ENCODE measurements around the gene TRIP6.
"Not testable (repeated sequence)": the region's sequence is repeated elsewhere in the genome, so short reads cannot be mapped to it uniquely, and the experiment has no call there.

Gene TRIP6

DNA sequence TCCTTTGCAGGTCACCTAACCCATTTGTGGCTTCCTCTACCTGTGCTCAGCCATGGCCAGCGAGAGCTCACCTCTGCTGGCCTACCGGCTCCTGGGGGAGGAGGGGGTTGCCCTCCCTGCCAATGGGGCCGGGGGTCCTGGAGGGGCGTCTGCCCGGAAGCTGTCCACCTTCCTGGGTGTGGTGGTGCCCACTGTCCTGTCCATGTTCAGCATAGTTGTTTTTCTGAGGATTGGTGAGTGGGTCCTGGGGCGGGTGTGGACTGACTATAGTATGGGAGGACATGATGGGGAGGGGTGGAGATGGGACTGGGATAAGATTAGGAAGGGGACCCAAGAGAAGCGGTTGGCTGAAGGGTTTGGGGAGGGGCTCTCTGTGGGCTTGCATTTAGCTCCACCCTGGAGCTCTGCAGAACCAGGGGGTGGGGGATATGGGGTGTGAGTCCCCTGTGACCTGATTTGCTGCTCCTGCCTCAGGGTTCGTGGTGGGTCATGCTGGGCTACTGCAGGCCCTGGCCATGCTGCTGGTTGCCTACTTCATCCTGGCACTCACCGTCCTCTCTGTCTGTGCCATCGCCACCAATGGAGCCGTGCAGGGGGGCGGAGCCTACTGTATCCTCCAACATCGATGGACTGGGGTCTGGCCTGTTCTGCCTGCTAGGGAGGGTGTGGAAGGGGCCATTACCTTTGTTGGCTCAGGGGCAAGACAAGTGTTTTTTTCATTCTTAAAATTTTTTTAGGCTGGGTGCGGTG is 12.9 kb upstream of the TRIP6 start:
- Histone ChIP-seq H3K36me3 (replicated peaks) (no peaks in the 10 kb centered on the region), H3K4me3 (no peak overlapping the region), H3K9me3 (no peaks in the 10 kb centered on the region), H3K4me1 (peaks cover 3% of the 10 kb centered on the region), H3K27me3 (ENCODE audit: low read depth) (no peaks in the 10 kb centered on the region)
- in situ Hi-C loops (cut with MboI; ENCODE audit: low sequenced_read_pairs), result loop anchor here (5.0 to 10.0 kb wide), 2 partner anchors 147 to 380 kb away; partner anchors contain the start of genes POP7 and TSC22D4
- no peak for DNase-seq (ENCODE audit: low spot score in 2 of 2)

DNA sequence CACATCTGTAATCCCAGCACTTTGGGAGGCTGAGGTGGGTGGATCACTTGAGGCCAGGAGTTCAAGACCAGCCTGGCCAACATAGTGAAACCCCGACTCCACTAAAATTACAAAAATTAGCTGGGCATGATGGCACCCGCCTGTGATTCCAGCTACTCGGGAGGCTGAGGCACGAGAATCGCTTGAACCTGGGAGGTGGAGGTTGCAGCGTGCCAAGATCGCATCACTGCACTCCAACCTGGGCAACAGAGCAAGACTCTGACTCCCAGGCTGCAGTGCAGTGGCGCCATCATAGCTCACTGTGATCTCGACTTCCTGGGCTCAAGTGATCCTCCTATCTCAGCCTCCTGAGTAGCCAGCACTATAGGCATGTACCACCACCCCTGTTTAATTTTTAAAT is 12.3 kb upstream of the TRIP6 start:
- in situ Hi-C loops (cut with MboI; ENCODE audit: low sequenced_read_pairs), result loop anchor here (5.0 to 10.0 kb wide), 2 partner anchors 148 to 380 kb away; partner anchors contain the start of genes POP7 and TSC22D4
- H3K4me3 ChIP-seq, H3K4me1 ChIP-seq: not testable (repeated sequence)

GRCh38 chr7:100855515-100855914 is 11.7 kb upstream of the TRIP6 start:
- H3K36me3 ChIP-seq (replicated peaks), result no peaks in the 10 kb centered on the region
- in situ Hi-C loops (cut with MboI; ENCODE audit: low sequenced_read_pairs), result loop anchor here (10.0 kb wide), 1 partner anchor 381 kb away; the partner anchor contains the start of gene TSC22D4

More for the DNA sequence above, 12.3 kb upstream of the TRIP6 start:
- H3K9me3 ChIP-seq; DNase-seq (ENCODE audit: low spot score in 2 of 2); H3K36me3 ChIP-seq (replicated peaks); H3K27me3 ChIP-seq (ENCODE audit: low read depth): not testable (repeated sequence)

DNA sequence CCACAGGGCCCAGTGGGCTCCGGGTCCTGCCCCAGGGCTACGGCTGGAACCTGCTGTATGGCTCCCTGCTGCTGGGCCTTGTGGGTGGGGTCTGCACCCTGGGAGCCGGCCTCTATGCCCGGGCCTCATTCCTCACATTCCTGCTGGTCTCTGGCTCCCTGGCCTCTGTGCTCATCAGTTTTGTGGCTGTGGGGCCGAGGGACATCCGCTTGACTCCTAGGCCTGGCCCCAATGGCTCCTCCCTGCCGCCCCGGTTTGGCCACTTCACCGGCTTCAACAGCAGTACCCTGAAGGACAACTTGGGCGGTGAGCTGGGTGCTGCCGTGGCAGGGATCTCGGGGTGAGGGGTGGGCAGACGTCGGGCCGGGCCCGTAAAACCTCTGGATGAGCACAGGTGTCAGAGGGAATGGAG is 10.3 kb upstream of the TRIP6 start:
- H3K9me3 ChIP-seq, result no peaks in the 10 kb centered on the region
- peaks cover under 1% of the 10 kb centered on the region for H3K4me1 ChIP-seq
- no peaks in the 10 kb centered on the region for H3K36me3 ChIP-seq (replicated peaks)
- no peaks in the 10 kb centered on the region for H3K27me3 ChIP-seq (ENCODE audit: low read depth)
- no peak overlapping the region for H3K4me3 ChIP-seq
- in situ Hi-C loops (cut with MboI; ENCODE audit: low sequenced_read_pairs), result loop anchor here (10.0 kb wide), 1 partner anchor 382 kb away; the partner anchor contains the start of gene TSC22D4
- DNase-seq (ENCODE audit: low spot score in 2 of 2), result no peak

More at GRCh38 chr7:100855515-100855914, 11.7 kb upstream of the TRIP6 start:
- Histone ChIP-seq H3K9me3 (no peaks in the 10 kb centered on the region), H3K27me3 (ENCODE audit: low read depth) (no peaks in the 10 kb centered on the region), H3K4me1 (peaks cover 3% of the 10 kb centered on the region), H3K4me3 (no peak overlapping the region)
- DNase-seq (ENCODE audit: low spot score in 2 of 2), result no peak

GRCh38 chr7:100859856-100860255 is 7.3 kb upstream of the TRIP6 start:
- no peak for DNase-seq (ENCODE audit: low spot score in 2 of 2)
- H3K27me3 ChIP-seq (ENCODE audit: low read depth), result no peaks in the 10 kb centered on the region
- H3K4me1 ChIP-seq, result no peaks in the 10 kb centered on the region
- in situ Hi-C loops (cut with MboI; ENCODE audit: low sequenced_read_pairs), result loop anchor here (10.0 kb wide), 1 partner anchor 385 kb away; the partner anchor contains the start of gene TSC22D4
- H3K4me3 ChIP-seq, result no peak overlapping the region
- no peaks in the 10 kb centered on the region for H3K9me3 ChIP-seq
- H3K36me3 ChIP-seq (replicated peaks), result no peaks in the 10 kb centered on the region

DNA sequence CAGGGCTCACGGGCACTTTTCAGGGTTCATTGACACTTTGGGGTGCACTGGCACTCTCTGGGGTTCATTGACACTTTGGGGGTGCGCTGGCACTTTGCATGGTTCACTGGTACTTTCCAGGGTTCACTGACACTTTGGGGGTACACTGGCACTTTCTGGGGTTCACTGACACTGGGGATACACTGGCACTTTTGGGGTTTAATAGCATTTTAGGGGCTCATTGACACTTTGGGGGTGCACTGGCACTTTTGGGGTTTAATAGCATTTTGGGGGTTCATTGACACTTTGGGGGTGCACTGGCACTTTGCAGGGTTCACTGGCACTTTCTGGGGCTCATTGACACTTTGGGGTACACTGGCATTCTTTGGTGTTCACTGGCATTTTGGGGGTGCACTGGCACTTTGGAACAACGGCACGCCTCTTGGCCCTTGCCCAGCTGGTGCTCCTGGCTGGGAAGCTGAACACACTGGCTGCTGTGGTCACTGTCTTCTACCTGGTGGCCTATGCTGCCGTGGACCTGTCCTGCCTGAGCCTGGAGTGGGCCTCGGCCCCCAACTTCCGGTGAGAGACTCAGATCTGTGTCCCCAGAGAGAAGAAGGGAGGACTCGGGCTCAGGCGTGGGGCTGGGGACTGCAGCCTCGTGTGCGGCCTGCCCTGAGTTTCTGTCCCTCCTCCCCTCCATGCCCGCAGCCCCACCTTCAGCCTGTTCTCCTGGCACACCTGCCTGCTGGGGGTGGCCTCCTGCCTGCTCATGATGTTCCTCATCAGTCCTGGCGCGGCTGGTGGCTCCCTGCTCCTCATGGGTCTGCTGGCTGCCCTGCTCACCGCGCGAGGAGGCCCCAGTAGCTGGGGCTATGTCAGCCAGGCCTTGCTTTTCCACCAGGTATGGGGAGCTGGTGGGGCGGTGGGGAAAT is 6.2 kb upstream of the TRIP6 start:
- no peaks in the 10 kb centered on the region for H3K27me3 ChIP-seq (ENCODE audit: low read depth)
- no peaks in the 10 kb centered on the region for H3K36me3 ChIP-seq (replicated peaks)
- in situ Hi-C loops (cut with MboI; ENCODE audit: low sequenced_read_pairs), result no loop called here
- H3K9me3 ChIP-seq, result no peaks in the 10 kb centered on the region
- DNase-seq (ENCODE audit: low spot score in 2 of 2), result no peak
- H3K4me3 ChIP-seq, result no peak overlapping the region
- H3K4me1 ChIP-seq, result no peaks in the 10 kb centered on the region

DNA sequence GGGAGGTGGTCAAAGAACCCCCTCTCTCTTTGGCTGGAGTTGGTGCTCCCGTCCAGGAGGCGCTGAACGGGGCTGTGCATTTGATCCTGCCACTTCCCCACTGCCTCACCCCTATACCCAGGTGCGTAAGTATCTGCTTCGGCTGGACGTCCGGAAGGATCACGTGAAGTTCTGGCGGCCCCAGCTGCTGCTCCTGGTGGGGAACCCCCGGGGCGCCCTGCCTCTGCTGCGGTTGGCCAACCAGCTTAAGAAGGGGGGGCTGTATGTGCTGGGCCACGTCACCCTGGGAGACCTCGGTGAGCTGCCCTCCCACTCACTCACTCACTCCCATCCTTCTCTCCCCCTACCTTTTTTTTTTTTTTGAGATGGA is 5.6 kb upstream of the TRIP6 start:
- Histone ChIP-seq H3K4me1 (peaks cover 1% of the 10 kb centered on the region), H3K36me3 (replicated peaks) (no peaks in the 10 kb centered on the region), H3K9me3 (no peaks in the 10 kb centered on the region), H3K4me3 (no peak overlapping the region), H3K27me3 (ENCODE audit: low read depth) (no peaks in the 10 kb centered on the region)
- in situ Hi-C loops (cut with MboI; ENCODE audit: low sequenced_read_pairs), result no loop called here
- DNase-seq (ENCODE audit: low spot score in 2 of 2), result no peak

- Histone ChIP-seq H3K4me1 (peaks cover 8% of the 10 kb centered on the region), H3K27me3 (ENCODE audit: low read depth) (no peaks in the 10 kb centered on the region), H3K9me3 (no peaks in the 10 kb centered on the region), H3K36me3 (replicated peaks) (peaks cover 2% of the 10 kb centered on the region; the same call in 1 of the 2 replicates), H3K4me3 (no peak overlapping the region)
- in situ Hi-C loops (cut with MboI; ENCODE audit: low sequenced_read_pairs), result no loop called here
- no peak for DNase-seq (ENCODE audit: low spot score in 2 of 2)
These were observed 3.7 kb upstream of the TRIP6 start for GRCh38 chr7:100863406-100863950.

DNA sequence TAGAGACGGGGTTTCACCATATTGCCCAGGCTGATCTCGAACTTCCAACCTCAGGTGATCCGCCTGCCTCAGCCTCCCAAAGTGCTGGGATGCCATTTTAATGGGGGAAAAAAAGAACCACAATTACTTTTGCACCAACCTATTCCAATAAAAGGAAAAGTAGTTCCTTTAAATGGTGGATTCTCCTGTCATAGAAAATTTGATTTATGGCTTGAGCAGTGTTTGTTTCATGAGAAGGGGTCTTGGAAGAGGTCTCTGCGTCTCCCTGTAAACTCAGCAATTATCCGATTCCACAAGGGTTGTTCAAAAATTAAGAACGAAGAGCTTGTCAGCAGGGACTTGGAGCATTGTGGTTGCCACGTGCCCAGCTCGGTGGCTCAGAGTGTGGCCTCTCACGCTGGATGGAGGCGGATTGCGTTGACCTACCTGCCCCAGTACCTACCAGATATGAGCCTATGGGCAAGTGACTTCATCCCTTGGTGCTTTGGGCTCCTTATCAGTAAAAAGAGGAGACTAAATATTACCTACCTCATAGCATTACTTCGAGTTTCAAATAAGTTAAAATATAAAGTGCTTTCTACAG is 2.8 kb upstream of the TRIP6 start:
- DNase-seq (ENCODE audit: low spot score in 2 of 2), result no peak
- Histone ChIP-seq H3K36me3 (replicated peaks) (peaks cover 11% of the 10 kb centered on the region), H3K9me3 (no peaks in the 10 kb centered on the region), H3K4me3 (no peak overlapping the region), H3K4me1 (peaks cover 9% of the 10 kb centered on the region), H3K27me3 (ENCODE audit: low read depth) (no peaks in the 10 kb centered on the region)
- in situ Hi-C loops (cut with MboI; ENCODE audit: low sequenced_read_pairs), result no loop called here

GRCh38 chr7:100865372-100865911 is 1.7 kb upstream of the TRIP6 start:
- Histone ChIP-seq H3K27me3 (ENCODE audit: low read depth) (no peaks in the 10 kb centered on the region), H3K9me3 (no peaks in the 10 kb centered on the region), H3K4me1 (peaks cover 9% of the 10 kb centered on the region), H3K4me3 (no peak overlapping the region), H3K36me3 (replicated peaks) (peaks cover 18% of the 10 kb centered on the region)
- in situ Hi-C loops (cut with MboI; ENCODE audit: low sequenced_read_pairs), result no loop called here
- DNase-seq (ENCODE audit: low spot score in 2 of 2), result no peak

- H3K36me3 ChIP-seq (replicated peaks), result peaks cover 25% of the 10 kb centered on the region
- in situ Hi-C loops (cut with MboI; ENCODE audit: low sequenced_read_pairs), result no loop called here
- H3K4me3 ChIP-seq, result no peak overlapping the region
- no peak for DNase-seq (ENCODE audit: low spot score in 2 of 2)
- no peaks in the 10 kb centered on the region for H3K9me3 ChIP-seq
- H3K27me3 ChIP-seq (ENCODE audit: low read depth), result no peaks in the 10 kb centered on the region
- H3K4me1 ChIP-seq, result peaks cover 9% of the 10 kb centered on the region
These were observed 1.1 kb upstream of the TRIP6 start for GRCh38 chr7:100865938-100866728.

DNA sequence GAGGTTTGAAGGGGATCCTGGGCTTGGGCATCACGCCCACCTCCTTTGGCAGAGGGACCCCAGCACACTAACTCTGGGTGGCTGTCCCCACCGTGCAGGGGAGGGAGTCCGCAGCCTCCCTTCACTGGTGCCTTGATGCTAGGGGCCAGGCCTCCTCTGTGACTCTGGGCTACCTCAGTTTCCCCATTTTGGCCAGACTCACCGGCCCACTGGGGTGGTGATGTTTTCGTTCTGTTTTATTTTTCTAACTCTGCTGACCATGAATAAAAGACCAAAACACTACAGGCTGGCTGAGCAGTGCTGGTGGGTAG is 503 bp upstream of the TRIP6 start:
- Histone ChIP-seq H3K4me3 (peak overlapping the region; percentile 68), H3K36me3 (replicated peaks) (peaks cover 30% of the 10 kb centered on the region), H3K27me3 (ENCODE audit: low read depth) (no peaks in the 10 kb centered on the region), H3K9me3 (no peaks in the 10 kb centered on the region), H3K4me1 (peaks cover 9% of the 10 kb centered on the region)
- DNase-seq (ENCODE audit: low spot score in 2 of 2), result no peak
- in situ Hi-C loops (cut with MboI; ENCODE audit: low sequenced_read_pairs), result no loop called here
